HG02973 (cell line): ENCODE measurements around the gene STRIT1.
"Not testable (repeated sequence)": the region's sequence is repeated elsewhere in the genome, so short reads cannot be mapped to it uniquely, and the experiment has no call there.

ENCODE experiments used
- ATAC-seq: cut with Tn5 transposase; IDR thresholded peaks from one replicate; pipeline ENCODE4 v1.9.1; 2021; ENCODE audit warnings: moderate library complexity; ENCODE audit not compliant: unreplicated experiment

The STRIT1 gene

GRCh38 chr3:155313916-155314315 lies 20.4 kb upstream of the STRIT1 start:
- no peak for ATAC-seq

GRCh38 chr3:155313300-155313699 lies 19.8 kb upstream of the STRIT1 start:
- no peak for ATAC-seq

GRCh38 chr3:155312781-155313180 lies 19.3 kb upstream of the STRIT1 start:
- no peak for ATAC-seq

- ATAC-seq, result no peak
Observed at GRCh38 chr3:155309581-155309980, 16.1 kb upstream of the STRIT1 start.

- ATAC-seq, result no peak
Observed at GRCh38 chr3:155308831-155309230, 15.3 kb upstream of the STRIT1 start.

- ATAC-seq, result no peak
Observed at GRCh38 chr3:155307183-155307582, 13.7 kb upstream of the STRIT1 start.

GRCh38 chr3:155304394-155304793 lies 10.9 kb upstream of the STRIT1 start:
- ATAC-seq, result no peak

- no peak for ATAC-seq
Observed at GRCh38 chr3:155303540-155304097, 10.1 kb upstream of the STRIT1 start.

- no peak for ATAC-seq
Observed at GRCh38 chr3:155302891-155303290, 9.4 kb upstream of the STRIT1 start.

- no peak for ATAC-seq
Observed at GRCh38 chr3:155302481-155302880, 9.0 kb upstream of the STRIT1 start.

- ATAC-seq, result no peak
Observed at GRCh38 chr3:155297100-155297499, 3.6 kb upstream of the STRIT1 start.

- no peak for ATAC-seq
Observed at GRCh38 chr3:155296413-155296812, 2.9 kb upstream of the STRIT1 start.

- no peak for ATAC-seq
Observed at GRCh38 chr3:155292693-155293092, 790 bp downstream of the STRIT1 start.

- no peak for ATAC-seq
Observed at GRCh38 chr3:155292133-155292532, 1.4 kb downstream of the STRIT1 start.

- no peak for ATAC-seq
Observed at GRCh38 chr3:155286736-155287135, 6.7 kb downstream of the STRIT1 start.

GRCh38 chr3:155285936-155286335 lies 7.5 kb downstream of the STRIT1 start:
- no peak for ATAC-seq

- ATAC-seq, result no peak
Observed at GRCh38 chr3:155283092-155284056, 10.1 kb downstream of the STRIT1 start.

- no peak for ATAC-seq
Observed at GRCh38 chr3:155282385-155283091, 10.9 kb downstream of the STRIT1 start.

- no peak for ATAC-seq
Observed at GRCh38 chr3:155281912-155282311, 11.6 kb downstream of the STRIT1 start.

GRCh38 chr3:155276089-155276488 lies 17.4 kb downstream of the STRIT1 start:
- not testable (repeated sequence) for ATAC-seq

GRCh38 chr3:155275159-155275754 lies 18.2 kb downstream of the STRIT1 start:
- ATAC-seq, result not testable (repeated sequence)
